Kidney tubule cell (primary cell): ENCODE data around the gene GRAP.

Experiments used
- DNase-seq: peaks from one replicate; pipeline ENCODE4 v3.0.0-alpha.2; 2018; ENCODE audit warnings: low spot score

GRAP gene

GRCh38 chr17:18984273-18985114 is 62.3 kb downstream of the GRAP start:
- no peak for DNase-seq

DNA sequence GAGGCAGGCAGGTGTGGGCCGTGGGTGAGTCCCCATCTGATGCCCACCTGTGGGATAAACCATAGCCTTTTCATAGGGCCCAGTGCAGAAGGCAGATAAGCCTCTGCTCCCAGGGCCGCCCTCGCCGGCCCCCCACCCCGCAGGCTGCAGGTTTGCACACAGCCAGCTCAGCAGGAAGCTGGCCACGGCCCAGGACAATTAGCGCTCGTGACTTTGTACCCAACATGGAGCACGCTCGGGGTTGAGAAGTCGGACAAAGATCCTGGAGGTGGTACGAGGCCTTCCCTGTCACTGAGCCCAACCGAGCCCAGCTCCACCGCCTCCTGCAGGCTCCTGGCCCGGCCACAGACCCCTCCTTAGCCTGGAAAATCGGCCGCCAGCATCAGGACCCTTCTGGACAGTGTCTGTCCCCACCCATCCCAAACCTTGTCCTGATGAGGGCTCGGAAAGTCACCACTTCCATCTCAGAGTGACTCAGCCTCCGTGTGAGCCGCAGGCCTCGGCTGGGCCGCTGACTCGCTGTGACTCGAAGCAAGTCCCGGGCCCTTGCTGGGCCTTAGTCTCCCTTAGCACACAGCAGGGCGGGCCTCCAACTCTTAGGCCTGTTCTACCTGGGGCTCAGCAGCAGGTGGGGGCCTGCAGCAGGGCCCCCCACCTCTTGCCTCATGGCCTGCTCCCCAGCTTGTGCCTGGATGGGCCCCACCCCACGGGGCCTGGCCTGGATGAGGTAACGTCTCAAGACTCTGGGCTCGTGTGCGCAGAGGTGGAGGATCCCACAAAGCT is 64.9 kb downstream of the GRAP start:
- DNase-seq, result peak; percentile 87

- DNase-seq, result no peak
Observed at GRCh38 chr17:18981335-18981641, 65.5 kb downstream of the GRAP start.

DNA sequence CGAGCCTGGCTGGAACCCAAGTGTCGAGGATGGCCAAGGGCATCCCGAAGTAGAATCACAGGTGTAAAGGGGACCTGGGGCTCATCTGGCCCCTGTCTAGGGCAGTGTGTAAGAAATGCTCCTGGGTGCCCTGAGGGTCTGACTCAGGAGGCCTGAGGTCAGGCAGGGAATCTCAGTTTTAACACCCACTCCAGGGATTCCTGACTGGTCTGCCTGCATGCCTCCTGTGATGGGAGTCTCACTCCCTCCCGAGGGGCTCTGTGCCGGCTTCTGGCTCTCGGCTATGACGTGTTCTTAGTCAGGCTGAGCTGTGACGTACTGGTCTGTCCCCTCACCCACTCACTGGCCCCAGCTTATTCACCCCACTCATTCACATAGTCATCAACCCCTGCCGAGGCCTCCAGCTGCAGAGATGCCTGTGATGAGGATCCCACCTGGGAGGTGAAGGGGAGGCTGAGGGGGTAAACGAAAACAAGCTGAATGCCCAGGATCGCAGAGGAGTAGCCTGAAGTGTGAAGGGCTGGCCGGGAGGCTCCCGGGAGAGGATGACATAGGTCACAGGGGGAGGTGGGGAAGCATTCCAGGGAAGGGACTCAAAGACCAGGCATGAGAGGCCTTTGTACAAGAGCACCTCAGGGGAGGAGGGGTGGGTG is 65.9 kb downstream of the GRAP start:
- DNase-seq, result peak; percentile 81

- no peak for DNase-seq
Observed at GRCh38 chr17:18978655-18979054, 68.1 kb downstream of the GRAP start.

DNA sequence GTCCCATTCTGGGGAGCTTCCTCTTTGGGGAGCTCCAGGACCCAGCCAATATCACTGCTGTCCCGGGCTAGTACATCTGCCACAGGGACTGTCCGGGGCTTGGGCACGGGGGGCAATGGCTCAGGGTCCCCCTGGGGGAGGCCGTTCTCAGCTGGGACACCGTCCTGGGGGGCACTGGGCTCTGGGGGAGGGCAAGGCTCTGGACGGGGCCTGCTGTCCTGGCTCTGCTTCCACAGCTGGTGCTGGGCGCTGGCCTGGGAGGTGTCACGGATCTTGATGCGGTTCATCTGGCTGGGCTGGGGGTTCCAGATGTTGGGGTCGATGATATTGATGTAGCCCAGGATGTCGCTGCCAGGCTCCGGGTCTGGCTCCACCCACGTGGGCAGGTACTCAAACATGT is 68.7 kb downstream of the GRAP start:
- DNase-seq, result no peak

DNA sequence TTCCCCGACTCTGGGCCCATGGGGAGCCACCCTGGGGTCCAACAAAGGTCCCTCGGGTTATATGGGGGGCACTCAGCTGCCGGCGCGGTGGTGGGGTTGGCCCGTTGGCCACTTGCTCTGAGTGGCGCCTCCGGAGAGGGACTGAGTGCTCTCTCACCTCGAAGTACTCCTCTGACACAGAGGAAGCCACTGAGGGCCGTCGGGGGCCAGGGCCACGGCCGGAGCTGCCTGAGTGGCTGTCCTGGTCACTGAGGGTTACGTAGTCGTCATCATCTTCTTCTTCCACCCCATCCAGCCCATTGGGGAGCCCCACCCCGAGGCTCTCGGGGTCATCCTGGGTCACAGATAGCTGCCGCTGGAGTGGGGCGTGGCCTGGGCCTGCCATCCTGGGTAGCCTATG is 69.1 kb downstream of the GRAP start:
- DNase-seq, result no peak

DNA sequence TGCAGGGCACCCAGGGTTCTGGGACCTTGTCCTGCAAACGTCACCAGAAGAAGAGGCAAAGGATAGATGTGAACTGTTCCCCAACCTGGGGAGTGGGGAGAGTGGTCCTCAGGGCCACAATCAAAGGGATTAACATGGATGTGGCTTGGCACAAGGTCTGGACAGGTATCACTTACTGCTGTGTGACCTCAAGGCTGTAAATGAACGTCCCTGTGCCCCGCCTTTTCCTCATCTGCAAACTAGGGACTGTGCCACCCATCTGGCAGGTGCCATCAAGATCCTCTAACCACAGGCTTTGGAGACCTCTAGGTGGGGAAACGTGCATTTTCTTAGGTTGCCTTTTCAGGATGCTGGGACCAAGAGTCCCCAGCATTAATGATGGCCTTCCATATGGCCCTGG is 69.7 kb downstream of the GRAP start:
- DNase-seq, result no peak

- DNase-seq, result no peak
Observed at GRCh38 chr17:18976201-18976600, 70.6 kb downstream of the GRAP start.

DNA sequence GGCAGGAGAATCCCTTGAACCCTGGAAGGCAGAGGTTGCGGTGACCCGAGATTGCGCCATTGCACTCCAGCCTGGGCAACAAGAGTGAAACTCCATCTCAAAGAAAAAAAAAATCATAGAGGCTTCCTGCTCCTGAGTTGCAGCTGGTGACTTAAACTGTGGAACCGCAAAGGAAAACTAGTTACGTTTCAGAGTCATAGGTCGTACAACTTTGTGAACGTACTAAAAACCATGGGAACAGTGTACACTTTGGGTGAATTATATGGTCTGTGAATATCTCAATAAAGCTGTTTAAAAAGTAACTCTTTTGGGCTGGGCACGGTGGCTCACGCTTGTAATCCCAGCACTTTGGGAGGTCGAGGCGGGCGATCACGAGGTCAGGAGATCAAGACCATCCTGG is 71.2 kb downstream of the GRAP start:
- no peak for DNase-seq

DNA sequence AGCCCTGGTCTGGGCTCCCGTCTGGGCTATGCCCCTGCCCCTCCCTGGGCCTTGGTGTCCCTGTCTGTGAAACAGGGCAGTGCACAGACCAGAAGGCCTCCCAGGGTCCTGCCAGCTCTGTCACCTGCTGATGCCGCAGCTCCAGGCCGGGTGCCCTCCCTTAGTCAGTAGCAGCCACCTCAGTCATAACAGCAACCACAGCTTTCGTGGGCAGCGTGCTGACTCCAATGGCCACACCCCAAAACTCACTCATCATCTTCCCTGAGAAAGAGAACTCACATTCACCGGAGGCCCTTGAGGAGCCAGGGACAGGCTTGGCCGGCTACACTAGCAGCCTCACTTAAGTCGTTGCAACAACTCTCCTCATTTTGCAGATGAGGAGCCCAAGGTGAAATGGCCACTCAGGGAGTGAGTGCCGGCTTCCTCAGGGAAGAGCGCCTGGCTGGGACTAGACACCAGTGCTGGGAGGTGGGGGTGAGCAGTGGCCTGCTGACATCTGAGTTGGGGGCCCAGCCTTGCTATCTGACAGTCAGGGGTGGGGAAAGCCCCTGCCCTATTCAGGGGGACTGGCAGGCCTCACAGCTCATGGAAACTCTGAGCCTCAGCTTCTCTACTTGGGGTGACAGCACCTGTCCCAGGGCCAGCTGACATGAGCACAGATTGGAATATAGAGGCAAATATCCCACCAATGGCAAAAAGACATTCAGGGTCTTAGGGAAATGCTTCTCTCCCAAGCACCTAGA is 72.2 kb downstream of the GRAP start:
- DNase-seq, result peak; percentile 32

DNA sequence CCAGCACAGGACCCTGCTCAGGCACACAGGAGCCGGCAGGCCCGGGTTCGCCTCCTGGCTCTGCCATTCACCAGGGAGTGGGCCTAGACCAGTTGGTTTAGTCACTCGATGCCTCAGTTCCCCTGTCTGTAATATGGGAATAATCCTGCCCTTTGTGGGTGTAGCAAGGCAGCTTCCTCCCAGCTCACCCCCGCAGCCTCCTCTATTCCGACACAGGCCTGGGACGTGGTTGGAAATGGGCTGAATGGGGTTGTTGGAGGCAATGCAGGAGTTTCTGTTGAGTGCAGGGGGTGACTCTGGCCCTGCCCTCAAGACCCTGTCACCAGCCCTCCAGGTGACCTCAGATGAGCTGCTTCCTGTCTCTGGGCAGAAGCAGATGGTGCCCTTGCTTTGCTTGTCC is 75.0 kb downstream of the GRAP start:
- DNase-seq, result no peak
